Naive B cell (primary cell): Measurements from ENCODE around the gene PICALM. TPM values are rescaled to one million over a fixed set of nuclear protein-coding genes. Genes with fewer than 3 reads are reported as not detected.
A peak's percentile ranks its signal among the peaks of the same experiment; 100 is the strongest.

Experiments used
- ATAC-seq, 2 donors: fragments of 150-1000 bp; cut with Tn5 transposase; 2 replicates each; pipeline ENCODE4 v1.10.0; 2021; ENCODE audit warnings: low read depth in 2 of 2, mild to moderate bottlenecking in 2 of 2, moderate library complexity in 2 of 2
- DNase-seq: peaks from one replicate; pipeline ENCODE4 v3.0.0; 2022
- H3K27ac Mint-ChIP-seq, 6 donors: one replicate each; pipeline ENCODE4 v1.8.0; 2020 to 2022; ENCODE audit warnings: mild to moderate bottlenecking in 6 of 6, mixed read lengths in 6 of 6, moderate library complexity in 5 of 6, inconsistent platforms in 2 of 6
- H3K27me3 Mint-ChIP-seq, 3 donors: one replicate each; pipeline ENCODE4 v1.8.0; 2021 to 2022; ENCODE audit warnings: mixed read lengths in 3 of 3, mild to moderate bottlenecking in 1 of 3
- H3K36me3 Mint-ChIP-seq, 2 donors: one replicate each; pipeline ENCODE4 v1.8.0; 2020 to 2022; ENCODE audit warnings: mixed read lengths in 2 of 2, inconsistent platforms in 1 of 2, mild to moderate bottlenecking in 1 of 2
- H3K4me1 Mint-ChIP-seq, 3 donors: one replicate each; pipeline ENCODE4 v1.8.0; 2020 to 2022; ENCODE audit warnings: mixed read lengths in 3 of 3, inconsistent platforms in 1 of 3, mild to moderate bottlenecking in 1 of 3, moderate library complexity in 1 of 3
- H3K4me3 Mint-ChIP-seq, 8 donors: one replicate each; pipeline ENCODE4 v1.8.0; 2020 to 2022; ENCODE audit warnings: mild to moderate bottlenecking in 8 of 8, mixed read lengths in 8 of 8, moderate library complexity in 8 of 8, inconsistent platforms in 2 of 8
- H3K9me3 Mint-ChIP-seq, 7 donors: one replicate each; pipeline ENCODE4 v1.8.0; 2020 to 2022; ENCODE audit warnings: mixed read lengths in 7 of 7, mild to moderate bottlenecking in 5 of 7, inconsistent platforms in 2 of 7, moderate library complexity in 1 of 7
- polyA plus RNA-seq, 6 donors: library from polyadenylated mRNA; unstranded; fragments of 300-500 nt; fragmentation: Illumina TruSeq; gene quantifications; one replicate each; pipeline ENCODE4 v1.2.3, GENCODE V29; 2021; ENCODE audit warnings: low read depth in 6 of 6

The PICALM gene
- polyA plus RNA-seq, 6 donors from 2014 or later, result 13.3 to 20.2 (median 16.9) TPM

- DNase-seq, result no peak
- ATAC-seq, result no peak
- H3K27me3 Mint-ChIP-seq, result no peaks in the 10 kb centered on the region
Observed at GRCh38 chr11:86052693-86053641, 15.9 kb downstream of the PICALM start.

DNA sequence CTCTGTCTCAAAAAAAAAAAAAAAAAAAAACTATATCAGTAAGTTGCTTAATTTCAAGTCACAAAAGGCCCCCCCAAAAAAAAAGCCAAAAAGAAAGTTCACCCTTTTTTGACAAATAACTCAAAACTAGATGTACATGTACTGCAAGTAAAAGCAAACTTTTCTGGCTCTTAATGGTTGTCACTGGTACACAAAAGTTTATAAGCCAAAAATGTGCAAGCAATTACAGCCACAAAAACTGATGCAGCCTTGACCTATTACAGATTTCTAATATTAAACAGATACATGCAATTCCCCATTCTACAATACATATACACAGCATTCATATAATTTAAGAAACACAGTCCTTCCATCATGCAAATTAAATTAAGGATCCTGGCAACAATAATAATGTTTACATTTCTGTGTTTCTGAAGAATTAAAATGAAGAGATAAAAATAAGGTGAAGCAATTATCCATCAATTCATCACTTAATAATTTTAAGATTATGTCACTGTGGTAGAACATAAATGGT is 18.6 kb downstream of the PICALM start:
- Mint-ChIP-seq H3K27me3 (no peaks in the 10 kb centered on the region), H3K4me3 (peak overlapping the region in 2 of 8 donors; percentile 9 to 44), H3K4me1 (peaks cover 59 to 95% (median 83%) of the 10 kb centered on the region in 3 donors), H3K36me3 (peaks cover 0 to 6% of the 10 kb centered on the region in 2 donors), H3K9me3 (peaks cover 0 to 3% (median 0%) of the 10 kb centered on the region in 7 donors), H3K27ac (no peak overlapping the region)
- ATAC-seq, result no peak
- DNase-seq, result no peak

More at GRCh38 chr11:86052693-86053641, 15.9 kb downstream of the PICALM start:
- peak overlapping the region in 5 of 6 donors; percentile 0 to 60 (median 17) for H3K27ac Mint-ChIP-seq
- peaks cover 0 to 4% (median 0%) of the 10 kb centered on the region in 7 donors for H3K9me3 Mint-ChIP-seq
- H3K4me1 Mint-ChIP-seq, result peaks cover 47 to 92% (median 73%) of the 10 kb centered on the region in 3 donors
- H3K4me3 Mint-ChIP-seq, result peak overlapping the region in 3 of 8 donors; percentile 3 to 43 (median 39)
- H3K36me3 Mint-ChIP-seq, result peaks cover 7 to 16% of the 10 kb centered on the region in 2 donors

GRCh38 chr11:86047275-86047991 is 21.5 kb downstream of the PICALM start:
- Mint-ChIP-seq H3K36me3 (peaks cover 0 to 6% of the 10 kb centered on the region in 2 donors), H3K4me3 (peak overlapping the region in 4 of 8 donors; percentile 3 to 70 (median 10)), H3K27me3 (no peaks in the 10 kb centered on the region), H3K27ac (peak overlapping the region in 4 of 6 donors; percentile 1 to 95 (median 37)), H3K9me3 (no peaks in the 10 kb centered on the region), H3K4me1 (peaks cover 58 to 94% (median 85%) of the 10 kb centered on the region in 3 donors)
- DNase-seq (no peak), ATAC-seq (no peak)

- peak overlapping the region in 5 of 6 donors; percentile 21 to 76 (median 40) for H3K27ac Mint-ChIP-seq
Observed at GRCh38 chr11:86046116-86046515, 22.8 kb downstream of the PICALM start.

GRCh38 chr11:86043765-86044503 is 24.9 kb downstream of the PICALM start:
- peaks cover 45 to 78% (median 73%) of the 10 kb centered on the region in 3 donors for H3K4me1 Mint-ChIP-seq
- H3K36me3 Mint-ChIP-seq, result no peaks in the 10 kb centered on the region
- ATAC-seq, result no peak
- no peak for DNase-seq
- peak overlapping the region in 5 of 6 donors; percentile 31 to 89 (median 63) for H3K27ac Mint-ChIP-seq
- H3K27me3 Mint-ChIP-seq, result no peaks in the 10 kb centered on the region
- H3K9me3 Mint-ChIP-seq, result no peaks in the 10 kb centered on the region
- H3K4me3 Mint-ChIP-seq, result peak overlapping the region in 2 of 8 donors; percentile 1 to 4

More at GRCh38 chr11:86046116-86046515, 22.8 kb downstream of the PICALM start:
- H3K9me3 Mint-ChIP-seq, result no peaks in the 10 kb centered on the region
- H3K4me3 Mint-ChIP-seq, result peak overlapping the region in 1 of 8 donors; percentile 29
- H3K27me3 Mint-ChIP-seq, result no peaks in the 10 kb centered on the region
- H3K36me3 Mint-ChIP-seq, result no peaks in the 10 kb centered on the region
- H3K4me1 Mint-ChIP-seq, result peaks cover 55 to 86% (median 84%) of the 10 kb centered on the region in 3 donors
- DNase-seq (no peak), ATAC-seq (no peak)

DNA sequence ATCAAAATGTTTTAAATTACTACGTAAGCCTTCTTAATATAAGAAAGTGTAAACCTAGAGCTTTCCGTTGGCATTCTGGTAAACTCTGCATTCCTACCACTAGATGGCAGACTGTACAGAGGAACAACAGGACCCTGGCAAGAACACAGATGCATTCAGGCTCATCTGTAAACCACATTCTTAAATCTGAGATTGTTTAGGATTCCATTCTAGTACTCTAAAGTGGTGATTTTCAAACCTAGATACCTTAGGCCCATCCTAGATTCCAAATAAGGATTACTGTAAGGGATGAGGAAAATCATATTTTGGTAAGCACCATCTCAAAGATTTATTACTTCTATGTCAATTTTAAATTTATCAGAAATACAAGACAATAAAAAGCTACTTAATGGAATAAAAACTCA is 26.9 kb downstream of the PICALM start:
- no peaks in the 10 kb centered on the region for H3K36me3 Mint-ChIP-seq
- H3K4me3 Mint-ChIP-seq, result no peak overlapping the region
- H3K9me3 Mint-ChIP-seq, result no peaks in the 10 kb centered on the region
- no peaks in the 10 kb centered on the region for H3K27me3 Mint-ChIP-seq
- peak overlapping the region; percentile 10 to 96 (median 48) for H3K27ac Mint-ChIP-seq
- peak; percentile 95 to 96 for ATAC-seq
- peak; percentile 67 for DNase-seq
- peaks cover 43 to 66% (median 65%) of the 10 kb centered on the region in 3 donors for H3K4me1 Mint-ChIP-seq

DNA sequence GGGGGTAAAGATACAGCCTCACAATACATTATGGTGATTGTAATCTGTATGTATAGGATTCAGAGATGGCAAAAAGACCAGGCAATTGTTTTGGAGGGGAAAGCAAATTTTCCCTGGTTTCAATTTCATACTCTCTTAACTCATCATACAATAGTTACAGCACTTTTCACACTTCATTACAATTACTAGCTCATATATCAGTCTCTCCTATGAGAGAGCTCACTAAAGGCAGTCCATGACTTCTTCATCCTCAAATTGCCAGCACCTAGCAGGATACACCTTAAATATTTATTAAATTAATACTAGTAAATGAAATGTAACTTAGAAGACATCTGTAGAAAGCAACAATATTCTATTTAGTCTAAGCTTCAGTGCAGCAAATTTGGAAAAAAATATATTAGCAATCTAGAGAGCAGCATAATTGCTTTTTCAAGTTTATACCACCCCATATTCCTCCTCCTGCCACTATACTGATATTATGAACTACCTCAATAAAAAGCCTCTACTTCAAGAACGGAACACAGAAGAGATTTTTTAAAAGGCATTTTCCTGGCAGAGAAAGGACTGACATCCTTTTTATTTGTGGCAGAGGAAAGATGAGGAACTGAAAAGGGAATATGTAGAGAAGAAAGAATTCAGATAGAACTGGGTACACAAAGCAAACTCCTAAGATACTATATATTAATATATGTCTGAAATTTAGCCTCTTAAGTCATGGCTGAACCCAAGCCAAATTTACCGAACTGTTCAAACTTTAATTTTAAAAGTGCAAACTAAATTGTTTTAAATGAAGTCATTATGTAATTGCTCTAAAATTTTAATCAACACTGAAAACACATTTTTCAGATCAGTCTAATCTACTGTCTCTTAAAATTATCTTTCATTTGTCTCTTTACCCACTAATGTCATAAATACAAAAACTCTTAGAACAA is 27.7 kb downstream of the PICALM start:
- Mint-ChIP-seq H3K4me3 (no peak overlapping the region), H3K4me1 (peaks cover 40 to 63% (median 62%) of the 10 kb centered on the region in 3 donors), H3K36me3 (no peaks in the 10 kb centered on the region), H3K27me3 (no peaks in the 10 kb centered on the region), H3K9me3 (no peaks in the 10 kb centered on the region), H3K27ac (peak overlapping the region in 5 of 6 donors; percentile 24 to 96 (median 73))
- ATAC-seq (no peak), DNase-seq (no peak)

DNA sequence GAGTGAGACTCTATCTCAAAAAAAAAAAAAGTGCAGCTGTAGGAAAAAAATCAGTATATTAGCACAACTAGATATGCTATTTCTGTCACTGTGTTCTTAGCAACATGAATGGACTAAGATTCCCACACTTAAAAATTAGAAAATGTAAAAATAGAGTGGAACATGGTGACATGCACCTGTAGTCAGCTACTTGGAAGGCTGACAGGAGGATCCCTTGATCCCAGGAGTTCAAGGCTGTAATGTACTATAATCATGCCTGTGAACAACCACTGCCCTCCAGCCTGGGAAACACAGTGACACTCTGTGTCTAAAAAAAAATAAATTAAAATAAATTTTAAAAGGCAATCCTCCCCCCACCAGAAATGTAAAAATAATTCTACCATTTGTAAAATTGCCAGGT is 29.8 kb downstream of the PICALM start:
- no peak overlapping the region for H3K4me3 Mint-ChIP-seq

GRCh38 chr11:86037743-86038142 is 31.1 kb downstream of the PICALM start:
- H3K4me3 Mint-ChIP-seq, result no peak overlapping the region
- DNase-seq (no peak), ATAC-seq (no peak)
- H3K27ac Mint-ChIP-seq, result peak overlapping the region in 4 of 6 donors; percentile 8 to 87 (median 40)
- no peaks in the 10 kb centered on the region for H3K9me3 Mint-ChIP-seq
- no peaks in the 10 kb centered on the region for H3K27me3 Mint-ChIP-seq
- H3K4me1 Mint-ChIP-seq, result peaks cover 27 to 58% (median 57%) of the 10 kb centered on the region in 3 donors
- no peaks in the 10 kb centered on the region for H3K36me3 Mint-ChIP-seq

More for the DNA sequence above, 29.8 kb downstream of the PICALM start:
- no peaks in the 10 kb centered on the region for H3K9me3 Mint-ChIP-seq
- H3K27me3 Mint-ChIP-seq, result no peaks in the 10 kb centered on the region
- peak overlapping the region in 2 of 6 donors; percentile 16 to 35 for H3K27ac Mint-ChIP-seq
- peaks cover 32 to 61% (median 58%) of the 10 kb centered on the region in 3 donors for H3K4me1 Mint-ChIP-seq
- no peak for DNase-seq
- no peak for ATAC-seq
- H3K36me3 Mint-ChIP-seq, result no peaks in the 10 kb centered on the region

- Mint-ChIP-seq H3K4me1 (peaks cover 29 to 63% (median 60%) of the 10 kb centered on the region in 3 donors), H3K36me3 (no peaks in the 10 kb centered on the region), H3K27ac (peak overlapping the region in 1 of 6 donors; percentile 40), H3K9me3 (no peaks in the 10 kb centered on the region), H3K27me3 (no peaks in the 10 kb centered on the region), H3K4me3 (no peak overlapping the region)
- ATAC-seq (no peak), DNase-seq (no peak)
Observed at GRCh38 chr11:86035920-86036319, 33.0 kb downstream of the PICALM start.

DNA sequence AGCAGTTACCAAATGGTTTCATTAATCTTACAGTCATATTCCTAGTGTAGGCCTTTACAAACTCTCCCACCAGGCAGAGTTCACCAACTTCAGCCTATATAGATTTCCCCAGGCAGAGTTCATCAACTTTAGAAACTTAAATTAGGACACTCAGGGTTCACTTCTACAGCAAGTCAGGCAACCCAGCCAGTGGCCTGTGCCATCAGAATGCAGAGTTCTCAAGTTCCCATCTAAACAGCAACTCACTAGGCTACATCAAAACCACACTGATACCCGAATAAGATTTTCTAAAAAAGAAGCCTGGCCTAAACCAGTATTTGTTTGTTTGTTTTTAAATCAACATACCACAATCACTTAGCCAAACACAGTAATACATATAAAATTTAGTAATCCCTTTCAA is 33.7 kb downstream of the PICALM start:
- no peak for ATAC-seq
- Mint-ChIP-seq H3K27me3 (no peaks in the 10 kb centered on the region), H3K36me3 (no peaks in the 10 kb centered on the region), H3K4me3 (no peak overlapping the region), H3K9me3 (no peaks in the 10 kb centered on the region), H3K27ac (peak overlapping the region in 2 of 6 donors; percentile 28 to 72), H3K4me1 (peaks cover 29 to 68% (median 56%) of the 10 kb centered on the region in 3 donors)
- no peak for DNase-seq

- ATAC-seq, result no peak
- Mint-ChIP-seq H3K4me1 (peaks cover 29 to 64% (median 56%) of the 10 kb centered on the region in 3 donors), H3K27ac (peak overlapping the region in 4 of 6 donors; percentile 23 to 53 (median 27)), H3K4me3 (no peak overlapping the region), H3K27me3 (no peaks in the 10 kb centered on the region), H3K36me3 (no peaks in the 10 kb centered on the region), H3K9me3 (no peaks in the 10 kb centered on the region)
- no peak for DNase-seq
Observed at GRCh38 chr11:86034710-86035109, 34.2 kb downstream of the PICALM start.
